ENCODE measurements around the gene LRRC18.

The LRRC18 gene

GRCh38 chr10:48906841-48907240, 32.8 kb downstream of the LRRC18 start:
- DNase-seq, result no peak

- DNase-seq, result no peak
Measured at GRCh38 chr10:48905311-48905710, 34.3 kb downstream of the LRRC18 start.

GRCh38 chr10:48904861-48905260, 34.8 kb downstream of the LRRC18 start:
- DNase-seq, result no peak

GRCh38 chr10:48903151-48903550, 36.5 kb downstream of the LRRC18 start:
- DNase-seq, result no peak

GRCh38 chr10:48902096-48902495, 37.5 kb downstream of the LRRC18 start:
- DNase-seq, result no peak

- DNase-seq, result no peak
Measured at GRCh38 chr10:48901319-48901718, 38.3 kb downstream of the LRRC18 start.

GRCh38 chr10:48900371-48900801, 39.3 kb downstream of the LRRC18 start:
- DNase-seq, result no peak

- DNase-seq, result no peak
Measured at GRCh38 chr10:48899781-48900180, 39.9 kb downstream of the LRRC18 start.

- no peak for DNase-seq
Measured at GRCh38 chr10:48898426-48898825, 41.2 kb downstream of the LRRC18 start.

GRCh38 chr10:48897441-48897790, 42.2 kb downstream of the LRRC18 start:
- DNase-seq, result no peak

GRCh38 chr10:48896756-48897440, 42.7 kb downstream of the LRRC18 start:
- no peak for DNase-seq

- DNase-seq, result no peak
Measured at GRCh38 chr10:48895803-48896195, 43.8 kb downstream of the LRRC18 start.

GRCh38 chr10:48894911-48895802, 44.5 kb downstream of the LRRC18 start:
- no peak for DNase-seq

- DNase-seq, result no peak
Measured at GRCh38 chr10:48890888-48891850, 48.5 kb downstream of the LRRC18 start.

- no peak for DNase-seq
Measured at GRCh38 chr10:48887982-48888381, 51.7 kb downstream of the LRRC18 start.

- DNase-seq, result no peak
Measured at GRCh38 chr10:48885376-48885775, 54.3 kb downstream of the LRRC18 start.

- DNase-seq, result no peak
Measured at GRCh38 chr10:48884179-48885045, 55.2 kb downstream of the LRRC18 start.

GRCh38 chr10:48883701-48884100, 55.9 kb downstream of the LRRC18 start:
- no peak for DNase-seq

- no peak for DNase-seq
Measured at GRCh38 chr10:48882881-48883280, 56.8 kb downstream of the LRRC18 start.

GRCh38 chr10:48881937-48882336, 57.7 kb downstream of the LRRC18 start:
- no peak for DNase-seq

- no peak for DNase-seq
Measured at GRCh38 chr10:48880016-48880705, 59.5 kb downstream of the LRRC18 start.

Data from activated CD8-positive, alpha-beta memory T cell treated with anti-CD3 and anti-CD28 coated beads, Interleukin-2, amount 50 U/mL, for 48 hours (primary cell).